Loucy (cell line): ENCODE results near the gene UTRN.
A peak's percentile ranks its signal among the peaks of the same experiment; 100 is the strongest.

Experiments used
- H2AFZ ChIP-seq: fragments of 200-600 bp; sonication (generic); 2 replicates; pipeline ENCODE4 v1.6.0; 2016; ENCODE audit warnings: antibody characterized with exemption, mild to moderate bottlenecking, low read length, moderate library complexity
- H3F3A ChIP-seq: fragments of 200-600 bp; 2 replicates; pipeline ENCODE4 v1.6.0; 2016; ENCODE audit warnings: antibody characterized with exemption, low read depth, mild to moderate bottlenecking
- H3K27me3 ChIP-seq: fragments of 200-600 bp; sonication (generic); 2 replicates; pipeline ENCODE4 v1.6.1; 2014; ENCODE audit warnings: low read length, mild to moderate bottlenecking; ENCODE audit not compliant: insufficient read depth, poor library complexity, severe bottlenecking
- H3K36me3 ChIP-seq: fragments of 200-600 bp; sonication (generic); 2 replicates; pipeline ENCODE4 v1.6.1; 2016; ENCODE audit warnings: low read length; ENCODE audit not compliant: insufficient read depth
- H3K4me1 ChIP-seq: fragments of 200-600 bp; sonication (generic); 2 replicates; pipeline ENCODE4 v1.5.1; 2014; ENCODE audit warnings: low read length, mild to moderate bottlenecking; ENCODE audit not compliant: insufficient read depth, poor library complexity, severe bottlenecking
- H3K4me2 ChIP-seq: fragments of 200-600 bp; sonication (generic); 2 replicates; pipeline ENCODE4 v1.6.0; 2014; ENCODE audit warnings: antibody characterized with exemption, low read length, low read depth, mild to moderate bottlenecking; ENCODE audit not compliant: poor library complexity, severe bottlenecking
- H3K4me3 ChIP-seq: fragments of 200-600 bp; sonication (generic); 2 replicates; pipeline ENCODE4 v1.5.1; 2014; ENCODE audit warnings: low read length, mild to moderate bottlenecking, mixed read lengths; ENCODE audit not compliant: poor library complexity, severe bottlenecking
- H3K79me2 ChIP-seq: fragments of 200-600 bp; sonication (generic); 2 replicates; pipeline ENCODE4 v1.6.1; 2014; ENCODE audit warnings: low read length; ENCODE audit not compliant: insufficient read depth
- H3K9ac ChIP-seq: fragments of 200-600 bp; sonication (generic); 2 replicates; pipeline ENCODE4 v1.6.0; 2014; ENCODE audit warnings: mild to moderate bottlenecking, low read depth, low read length, moderate library complexity; ENCODE audit not compliant: poor library complexity, severe bottlenecking
- H3K9me2 ChIP-seq: fragments of 200-600 bp; sonication (generic); replicated peaks from 2 replicates; pipeline ENCODE4 v1.6.1; 2016; ENCODE audit warnings: low read depth, low read length, mixed read lengths
- H3K9me3 ChIP-seq: fragments of 200-600 bp; sonication (generic); 2 replicates; pipeline ENCODE4 v1.6.1; 2014; ENCODE audit warnings: mild to moderate bottlenecking, antibody characterized with exemption, low read length, low read depth; ENCODE audit not compliant: insufficient read depth
- H4K20me1 ChIP-seq: fragments of 200-600 bp; sonication (generic); 2 replicates; pipeline ENCODE4 v1.6.0; 2014; ENCODE audit warnings: antibody characterized with exemption, low read length, mild to moderate bottlenecking; ENCODE audit not compliant: insufficient read depth, poor library complexity, severe bottlenecking
- CTCF ChIP-seq: fragments of 200-600 bp; sonication (generic); conservative IDR thresholded peaks from 2 replicates; pipeline ENCODE4 v1.5.1; 2014; ENCODE audit warnings: mild to moderate bottlenecking, antibody characterized with exemption, low read length
- EZH2phosphoT487 ChIP-seq: fragments of 200-600 bp; IDR thresholded peaks from 2 replicates; pipeline ENCODE4 v1.6.1; 2018; ENCODE audit warnings: antibody characterized with exemption, mild to moderate bottlenecking, moderate library complexity, borderline replicate concordance

The UTRN gene

GRCh38 chr6:144248003-144248402, 37.1 kb upstream of the UTRN start:
- Histone ChIP-seq H3F3A (no peaks in the 10 kb centered on the region), H3K9ac (no peak overlapping the region), H4K20me1 (no peaks in the 10 kb centered on the region), H3K79me2 (no peaks in the 10 kb centered on the region), H2AFZ (0 out of 2 replicates have a peak overlapping the region, but pooled peaks have one; percentile 11), H3K4me2 (no peak overlapping the region), H3K27me3 (no peaks in the 10 kb centered on the region), H3K9me2 (no peaks in the 10 kb centered on the region), H3K36me3 (no peaks in the 10 kb centered on the region), H3K4me3 (no peak overlapping the region), H3K9me3 (no peaks in the 10 kb centered on the region), H3K4me1 (no peaks in the 10 kb centered on the region)
- TF ChIP-seq EZH2phosphoT487: no peak
- no peak for TF ChIP-seq CTCF

GRCh38 chr6:144248476-144249301, 36.4 kb upstream of the UTRN start:
- Histone ChIP-seq H4K20me1 (no peaks in the 10 kb centered on the region), H3K27me3 (no peaks in the 10 kb centered on the region), H3K9me3 (no peaks in the 10 kb centered on the region), H3K4me2 (no peak overlapping the region), H3K9ac (no peak overlapping the region), H2AFZ (0 out of 2 replicates have a peak overlapping the region, but pooled peaks have one; percentile 11), H3K79me2 (no peaks in the 10 kb centered on the region), H3K36me3 (no peaks in the 10 kb centered on the region), H3F3A (no peaks in the 10 kb centered on the region), H3K9me2 (no peaks in the 10 kb centered on the region), H3K4me1 (no peaks in the 10 kb centered on the region), H3K4me3 (no peak overlapping the region)
- TF ChIP-seq EZH2phosphoT487 (no peak), CTCF (no peak)

- TF ChIP-seq EZH2phosphoT487 (no peak), CTCF (no peak)
- Histone ChIP-seq H3K4me3 (no peak overlapping the region), H3K4me2 (no peak overlapping the region), H3K79me2 (no peaks in the 10 kb centered on the region), H3K9me3 (no peaks in the 10 kb centered on the region), H2AFZ (no peak overlapping the region), H3K4me1 (no peaks in the 10 kb centered on the region), H3K9me2 (no peaks in the 10 kb centered on the region), H3K27me3 (no peaks in the 10 kb centered on the region), H3K9ac (no peak overlapping the region), H4K20me1 (no peaks in the 10 kb centered on the region), H3F3A (no peaks in the 10 kb centered on the region), H3K36me3 (no peaks in the 10 kb centered on the region)
Measured at GRCh38 chr6:144250276-144250675, 34.9 kb upstream of the UTRN start.
